Activated B cell treated with CpG ODN at 0.5 μM for 24 hours (primary cell): ENCODE measurements around the gene SSC4D. TPM values are rescaled to one million over a fixed set of nuclear protein-coding genes. Genes with fewer than 3 reads are reported as not detected.

Experiments used
- ATAC-seq: fragments of 200-7000 bp; cut with Tn5 transposase; one replicate; pipeline ENCODE4 v1.10.0; 2021; ENCODE audit warnings: low read depth, mild to moderate bottlenecking, moderate library complexity
- CTCF ChIA-PET: fragments of 350-600 bp; sonication (Branson Sonifier 250); formaldehyde crosslinking; loops from one replicate; lab custom pipeline; 2021; ENCODE audit warnings: antibody characterized with exemption; lab: Charles Lee
- POLR2A ChIA-PET: fragments of 350-600 bp; sonication (Branson Sonifier 250); formaldehyde crosslinking; loops from one replicate; lab custom pipeline; 2021; ENCODE audit warnings: antibody characterized with exemption; lab: Charles Lee
- DNase-seq: peaks from one replicate; pipeline ENCODE4 v3.0.0; 2022
- H3K27ac Mint-ChIP-seq: one replicate; pipeline ENCODE4 v1.8.0; 2020; ENCODE audit warnings: mixed read lengths
- H3K27me3 Mint-ChIP-seq: one replicate; pipeline ENCODE4 v1.8.0; 2021; ENCODE audit warnings: mixed read lengths
- H3K36me3 Mint-ChIP-seq: one replicate; pipeline ENCODE4 v1.8.0; 2021; ENCODE audit warnings: low read depth, mixed read lengths
- H3K4me1 Mint-ChIP-seq: one replicate; pipeline ENCODE4 v1.8.0; 2021; ENCODE audit warnings: mixed read lengths
- H3K4me3 Mint-ChIP-seq: one replicate; pipeline ENCODE4 v1.8.0; 2020; ENCODE audit warnings: mild to moderate bottlenecking, mixed read lengths
- H3K9me3 Mint-ChIP-seq: one replicate; pipeline ENCODE4 v1.8.0; 2020; ENCODE audit warnings: mixed read lengths
- CTCF ChIP-seq: fragments of 200-600 bp; IDR thresholded peaks from one replicate; pipeline ENCODE4 v1.8.0; 2022; ENCODE audit warnings: antibody characterized with exemption, mild to moderate bottlenecking
- intact Hi-C: fragments of 100-400 bp; cut with micrococcal nuclease; formaldehyde crosslinking; loops from one replicate; pipeline ENCODE4 v1.15.1; 2024
- total RNA-seq: library from RNA; stranded (reverse); gene quantifications from 2 replicates; pipeline ENCODE4 v1.2.3, GENCODE V29; 2022

SSC4D gene
- total RNA-seq, 1 donor from 2014 or later = 0.55 TPM

- TF ChIP-seq CTCF = no peak
- peaks cover 5% of the 10 kb centered on the region for H3K36me3 Mint-ChIP-seq
- H3K9me3 Mint-ChIP-seq = no peaks in the 10 kb centered on the region
- no peaks in the 10 kb centered on the region for H3K4me1 Mint-ChIP-seq
- no peak overlapping the region for H3K27ac Mint-ChIP-seq
- CTCF ChIA-PET = no interaction called here
- intact Hi-C loops = no loop called here
- DNase-seq (no peak), ATAC-seq (no peak)
- H3K4me3 Mint-ChIP-seq = no peak overlapping the region
- no peaks in the 10 kb centered on the region for H3K27me3 Mint-ChIP-seq
- POLR2A ChIA-PET = no interaction called here
Observed at GRCh38 chr7:76430836-76431235, 21.3 kb upstream of the SSC4D start.

GRCh38 chr7:76430211-76430610 is 20.7 kb upstream of the SSC4D start:
- Mint-ChIP-seq H3K9me3 (no peaks in the 10 kb centered on the region), H3K4me1 (no peaks in the 10 kb centered on the region), H3K36me3 (peaks cover 3% of the 10 kb centered on the region), H3K27me3 (no peaks in the 10 kb centered on the region), H3K27ac (no peak overlapping the region), H3K4me3 (no peak overlapping the region)
- ATAC-seq (no peak), DNase-seq (no peak)
- POLR2A ChIA-PET = no interaction called here
- intact Hi-C loops = no loop called here
- no peak for TF ChIP-seq CTCF
- CTCF ChIA-PET = no interaction called here

- CTCF ChIA-PET = no interaction called here
- ATAC-seq = no peak
- POLR2A ChIA-PET = no interaction called here
- Mint-ChIP-seq H3K9me3 (no peaks in the 10 kb centered on the region), H3K27me3 (no peaks in the 10 kb centered on the region), H3K27ac (no peak overlapping the region), H3K4me3 (no peak overlapping the region), H3K36me3 (no peaks in the 10 kb centered on the region), H3K4me1 (peaks cover 3% of the 10 kb centered on the region)
- intact Hi-C loops = no loop called here
- TF ChIP-seq CTCF = no peak
- DNase-seq = no peak
Observed at GRCh38 chr7:76428868-76429805, 19.6 kb upstream of the SSC4D start.

- Mint-ChIP-seq H3K4me1 (peaks cover 3% of the 10 kb centered on the region), H3K27ac (no peak overlapping the region), H3K4me3 (no peak overlapping the region), H3K36me3 (no peaks in the 10 kb centered on the region), H3K9me3 (no peaks in the 10 kb centered on the region), H3K27me3 (peaks cover 3% of the 10 kb centered on the region)
- ChIA-PET CTCF (no interaction called here), POLR2A (no interaction called here)
- TF ChIP-seq CTCF = no peak
- no peak for DNase-seq
- no peak for ATAC-seq
- intact Hi-C loops = no loop called here
Observed at GRCh38 chr7:76428149-76428823, 18.8 kb upstream of the SSC4D start.

- Mint-ChIP-seq H3K27me3 (peaks cover 3% of the 10 kb centered on the region), H3K4me3 (no peak overlapping the region), H3K4me1 (peaks cover 3% of the 10 kb centered on the region), H3K36me3 (no peaks in the 10 kb centered on the region), H3K9me3 (no peaks in the 10 kb centered on the region), H3K27ac (no peak overlapping the region)
- no peak for TF ChIP-seq CTCF
- ChIA-PET CTCF (no interaction called here), POLR2A (no interaction called here)
- ATAC-seq = no peak
- no peak for DNase-seq
- intact Hi-C loops = no loop called here
Observed at GRCh38 chr7:76427635-76428034, 18.1 kb upstream of the SSC4D start.
